ENCODE measurements around the gene IL3.

The IL3 gene

DNA sequence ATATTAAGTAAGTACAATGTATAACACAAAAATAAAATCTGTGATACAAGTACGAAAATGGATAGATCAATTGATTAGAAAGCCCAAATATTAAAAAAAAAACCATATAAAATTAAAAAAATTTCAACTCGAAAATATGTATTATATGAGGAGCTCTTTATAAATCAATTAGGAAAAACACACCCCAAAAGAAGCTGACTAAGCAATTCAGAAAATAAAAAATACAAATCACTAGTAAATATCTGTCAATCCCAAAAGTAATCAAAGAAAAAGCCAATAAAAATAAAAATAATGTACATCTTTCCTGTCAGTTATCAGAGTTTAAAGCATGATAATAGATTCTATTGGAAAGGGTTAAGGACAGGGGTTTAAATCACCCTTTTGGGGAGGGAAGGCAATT is 38.8 kb upstream of the IL3 start:
- Histone ChIP-seq H3K4me2 (ENCODE audit: low read length) (no peak overlapping the region), H3K27me3 (ENCODE audit: control insufficient read depth, low read length) (peaks cover 27% of the 10 kb centered on the region), H3K9me2 (replicated peaks; ENCODE audit: control insufficient read depth, low read length) (no peaks in the 10 kb centered on the region), H3K27ac (ENCODE audit: low read depth, low read length) (no peak overlapping the region), H3K79me2 (ENCODE audit: control insufficient read depth, low read length) (no peaks in the 10 kb centered on the region), H3K4me3 (ENCODE audit: low read length) (no peak overlapping the region), H4K20me1 (ENCODE audit: control insufficient read depth, insufficient read depth, low read depth, low read length) (no peaks in the 10 kb centered on the region), H3K36me3 (ENCODE audit: control insufficient read depth, low read length) (no peaks in the 10 kb centered on the region), H3F3A (ENCODE audit: control insufficient read depth, insufficient read depth) (no peaks in the 10 kb centered on the region), H3K9me3 (ENCODE audit: control insufficient read depth, insufficient read depth, low read length) (no peaks in the 10 kb centered on the region), H3K4me1 (ENCODE audit: control insufficient read depth, low read length) (peaks cover 14% of the 10 kb centered on the region)
- TF ChIP-seq CTCF (IDR thresholded peaks at IDR 0.05; ENCODE audit: low read depth, low read length, poor library complexity, severe bottlenecking) (no peak), EZH2phosphoT487 (IDR thresholded peaks at IDR 0.05; ENCODE audit: borderline replicate concordance, low read length) (no peak)

DNA sequence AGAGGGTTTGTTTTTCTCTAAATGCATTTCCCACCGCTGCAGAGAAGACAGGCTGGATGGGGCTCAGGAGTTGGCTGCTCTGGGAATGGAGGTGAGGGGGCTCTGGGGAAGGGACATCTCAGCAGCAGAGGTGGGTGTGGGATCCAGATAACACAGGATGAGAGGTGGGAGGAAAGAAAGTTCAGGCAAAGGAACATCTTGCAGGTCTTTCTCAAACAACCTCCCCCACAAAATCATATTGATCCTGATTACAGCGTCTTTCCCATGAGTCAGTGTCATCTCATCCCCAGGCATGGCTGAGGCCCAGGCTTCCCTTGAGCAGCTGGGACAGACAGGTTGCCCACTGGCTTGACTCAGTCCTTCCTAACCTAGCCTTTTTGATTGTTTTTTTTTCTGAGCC is 37.7 kb upstream of the IL3 start:
- Histone ChIP-seq H3K79me2 (ENCODE audit: control insufficient read depth, low read length) (no peaks in the 10 kb centered on the region), H3K4me1 (ENCODE audit: control insufficient read depth, low read length) (peaks cover 12% of the 10 kb centered on the region), H4K20me1 (ENCODE audit: control insufficient read depth, insufficient read depth, low read depth, low read length) (no peaks in the 10 kb centered on the region), H3K4me3 (ENCODE audit: low read length) (no peak overlapping the region), H3K9me3 (ENCODE audit: control insufficient read depth, insufficient read depth, low read length) (no peaks in the 10 kb centered on the region), H3F3A (ENCODE audit: control insufficient read depth, insufficient read depth) (no peaks in the 10 kb centered on the region), H3K9me2 (replicated peaks; ENCODE audit: control insufficient read depth, low read length) (no peaks in the 10 kb centered on the region), H3K36me3 (ENCODE audit: control insufficient read depth, low read length) (no peaks in the 10 kb centered on the region), H3K27ac (ENCODE audit: low read depth, low read length) (no peak overlapping the region), H3K27me3 (ENCODE audit: control insufficient read depth, low read length) (peaks cover 19% of the 10 kb centered on the region), H3K4me2 (ENCODE audit: low read length) (no peak overlapping the region)
- TF ChIP-seq CTCF (IDR thresholded peaks at IDR 0.05; ENCODE audit: low read depth, low read length, poor library complexity, severe bottlenecking) (no peak), EZH2phosphoT487 (IDR thresholded peaks at IDR 0.05; ENCODE audit: borderline replicate concordance, low read length) (no peak)

DNA sequence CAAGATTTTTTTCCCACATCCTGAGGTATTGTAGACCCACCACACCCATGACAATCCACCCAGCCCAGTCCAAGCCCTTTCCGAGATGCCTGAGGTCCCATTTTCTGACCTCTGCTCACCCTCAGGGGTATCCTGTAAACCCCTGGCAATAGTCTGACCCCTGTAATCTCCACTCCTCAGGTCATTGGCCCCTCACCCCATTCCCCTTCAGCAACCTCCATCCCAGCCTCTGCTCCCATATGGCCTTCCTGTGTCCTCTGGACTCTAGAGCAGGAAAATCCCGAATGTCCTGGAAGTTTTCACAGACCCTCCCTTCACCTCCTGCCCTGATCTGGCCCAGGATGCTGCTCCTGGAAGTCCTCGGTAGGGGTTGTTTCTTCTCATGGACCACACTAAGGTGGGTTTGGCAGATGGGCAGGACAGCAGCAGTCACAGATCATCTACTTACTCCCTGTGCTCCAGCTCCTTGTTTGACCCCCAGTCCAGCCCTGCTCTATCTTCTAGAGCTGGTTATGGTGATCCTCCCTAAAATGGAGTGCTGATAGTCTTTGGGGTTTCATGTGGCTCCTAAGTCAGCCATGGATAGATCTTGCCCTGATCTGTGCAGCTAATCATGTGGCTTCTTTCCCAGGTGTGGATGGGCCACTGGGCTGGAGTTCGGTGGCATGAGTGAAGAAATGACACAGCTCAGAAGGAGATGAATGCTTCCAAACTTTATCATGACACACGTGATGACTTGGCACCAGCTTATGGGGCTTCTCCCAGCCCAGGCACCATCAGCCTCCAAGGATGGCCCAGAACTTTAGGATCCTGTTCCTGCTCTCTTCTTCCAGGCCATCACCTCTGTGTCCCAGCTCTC is 37.0 kb upstream of the IL3 start:
- H3K79me2 ChIP-seq (ENCODE audit: control insufficient read depth, low read length): no peaks in the 10 kb centered on the region
- H3K9me2 ChIP-seq (replicated peaks; ENCODE audit: control insufficient read depth, low read length): no peaks in the 10 kb centered on the region
- no peak overlapping the region for H3K27ac ChIP-seq (ENCODE audit: low read depth, low read length)
- TF ChIP-seq EZH2phosphoT487 (IDR thresholded peaks at IDR 0.05; ENCODE audit: borderline replicate concordance, low read length): no peak
- no peak for TF ChIP-seq CTCF (IDR thresholded peaks at IDR 0.05; ENCODE audit: low read depth, low read length, poor library complexity, severe bottlenecking)
- no peaks in the 10 kb centered on the region for H4K20me1 ChIP-seq (ENCODE audit: control insufficient read depth, insufficient read depth, low read depth, low read length)
- H3K4me1 ChIP-seq (ENCODE audit: control insufficient read depth, low read length): peaks cover 8% of the 10 kb centered on the region
- no peak overlapping the region for H3K4me3 ChIP-seq (ENCODE audit: low read length)
- no peak overlapping the region for H3K4me2 ChIP-seq (ENCODE audit: low read length)
- H3K27me3 ChIP-seq (ENCODE audit: control insufficient read depth, low read length): peaks cover 19% of the 10 kb centered on the region
- H3K36me3 ChIP-seq (ENCODE audit: control insufficient read depth, low read length): no peaks in the 10 kb centered on the region
- no peaks in the 10 kb centered on the region for H3F3A ChIP-seq (ENCODE audit: control insufficient read depth, insufficient read depth)
- no peaks in the 10 kb centered on the region for H3K9me3 ChIP-seq (ENCODE audit: control insufficient read depth, insufficient read depth, low read length)
